ENCODE measurements around the gene MAB21L3.

MAB21L3 gene

GRCh38 chr1:116096013-116096618 is 15.1 kb upstream of the MAB21L3 start:
- no peak for TF ChIP-seq CTCF (IDR thresholded peaks at IDR 0.05; ENCODE audit: low read depth, low read length)
- no peak for DNase-seq (ENCODE audit: extremely low read depth, low read depth)

DNA sequence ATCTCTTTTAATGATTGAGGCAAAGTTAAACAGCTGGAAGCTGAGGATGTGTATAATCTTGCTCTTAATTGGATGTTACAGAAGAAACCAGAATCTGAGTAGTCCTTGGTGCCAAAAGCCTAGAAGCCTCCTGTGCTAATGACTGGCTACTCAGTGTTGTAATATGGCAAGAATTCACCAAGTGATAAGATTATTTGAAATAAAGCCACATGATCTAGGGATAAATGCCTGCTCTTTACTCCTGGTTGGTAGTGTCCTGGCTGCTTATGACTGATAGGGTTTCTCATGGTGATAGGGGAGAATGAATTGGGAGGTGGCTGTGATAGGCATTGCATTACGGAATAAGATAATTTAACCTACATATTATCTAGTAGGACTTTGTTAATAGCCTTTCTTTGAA is 13.6 kb upstream of the MAB21L3 start:
- no peak for DNase-seq (ENCODE audit: extremely low read depth, low read depth)
- TF ChIP-seq CTCF (IDR thresholded peaks at IDR 0.05; ENCODE audit: low read depth, low read length), result no peak

GRCh38 chr1:116099379-116099778 is 11.8 kb upstream of the MAB21L3 start:
- DNase-seq (ENCODE audit: extremely low read depth, low read depth), result no peak
- TF ChIP-seq CTCF (IDR thresholded peaks at IDR 0.05; ENCODE audit: low read depth, low read length), result no peak

DNA sequence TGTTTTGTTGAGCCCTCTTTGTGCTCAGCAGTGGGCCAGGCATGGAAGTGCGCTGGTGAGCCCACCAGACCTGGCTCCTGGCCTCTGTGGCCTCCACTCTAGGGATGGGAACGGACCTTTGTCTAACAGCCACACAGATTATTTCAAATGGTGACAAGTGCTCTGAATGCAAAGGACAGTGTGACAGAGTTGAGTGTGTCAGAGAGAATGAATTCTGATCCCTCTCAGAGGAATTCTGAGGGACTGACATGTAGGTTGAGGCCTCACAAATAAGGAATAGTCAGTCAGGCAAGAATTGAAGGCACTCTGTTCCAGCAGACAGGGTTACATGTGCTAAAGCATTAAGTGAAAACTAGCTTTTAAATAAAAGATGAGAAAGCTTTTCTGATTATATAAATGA is 11.3 kb upstream of the MAB21L3 start:
- DNase-seq (ENCODE audit: extremely low read depth, low read depth), result no peak
- TF ChIP-seq CTCF (IDR thresholded peaks at IDR 0.05; ENCODE audit: low read depth, low read length), result no peak

DNA sequence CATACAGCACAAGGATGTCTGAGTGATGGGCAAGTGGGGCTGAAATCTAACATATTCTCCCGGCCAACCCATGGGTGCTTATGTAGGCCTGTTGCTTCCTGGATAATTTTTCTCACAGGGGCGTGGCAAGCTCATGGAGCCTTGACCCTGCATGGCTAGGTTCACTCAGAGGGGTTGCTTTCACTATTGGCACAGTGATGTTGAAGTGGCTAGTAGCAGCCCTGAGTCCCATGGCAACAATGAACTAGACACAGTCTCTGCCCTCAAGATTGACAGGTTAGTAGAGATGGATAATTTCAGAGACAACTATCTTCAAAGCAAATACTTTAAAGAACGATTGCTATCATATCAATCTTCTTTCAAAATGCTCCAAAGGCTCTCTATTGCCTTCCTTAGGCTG is 6.5 kb upstream of the MAB21L3 start:
- no peak for TF ChIP-seq CTCF (IDR thresholded peaks at IDR 0.05; ENCODE audit: low read depth, low read length)

DNA sequence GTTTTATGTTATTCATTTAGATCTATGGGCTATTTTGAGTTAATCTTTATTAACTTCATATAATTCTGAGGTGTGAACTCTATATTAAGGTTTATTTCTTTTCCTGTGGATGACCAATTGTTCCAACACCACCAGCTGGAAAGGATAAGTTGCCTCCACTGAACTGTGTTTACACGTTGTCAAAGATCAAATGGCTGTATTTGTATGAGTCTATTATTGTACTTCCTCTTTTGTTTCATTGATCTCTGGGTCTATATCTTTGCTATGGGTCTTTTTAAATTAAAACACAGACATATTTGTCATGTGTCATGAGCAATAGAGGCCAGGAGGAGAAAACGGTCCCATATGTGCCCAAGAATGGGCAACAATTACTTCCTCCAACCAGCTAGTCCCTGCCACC is 5.2 kb upstream of the MAB21L3 start:
- no peak for TF ChIP-seq CTCF (IDR thresholded peaks at IDR 0.05; ENCODE audit: low read depth, low read length)
- no peak for DNase-seq (ENCODE audit: extremely low read depth, low read depth)

More for the DNA sequence above, 6.5 kb upstream of the MAB21L3 start:
- DNase-seq (ENCODE audit: extremely low read depth, low read depth), result no peak

- no peak for DNase-seq (ENCODE audit: extremely low read depth, low read depth)
Observed at GRCh38 chr1:116106646-116107045, 4.6 kb upstream of the MAB21L3 start.

More at GRCh38 chr1:116106646-116107045, 4.6 kb upstream of the MAB21L3 start:
- TF ChIP-seq CTCF (IDR thresholded peaks at IDR 0.05; ENCODE audit: low read depth, low read length), result no peak
